Neuronal stem cell (in vitro differentiated cells): Measurements from ENCODE around the gene ATP8B1.
A peak's percentile ranks its signal among the peaks of the same experiment; 100 is the strongest.

Source experiments
- DNase-seq: peaks from one replicate; pipeline ENCODE4 v3.0.0-alpha.2; 2013; ENCODE audit warnings: low spot score
- H2AFZ ChIP-seq: one replicate; pipeline ENCODE4 v1.6.1; 2013; ENCODE audit warnings: mild to moderate bottlenecking, low read length, inconsistent platforms
- H2AK5ac ChIP-seq: 2 replicates; pipeline ENCODE4 v1.6.1; 2013; ENCODE audit warnings: low read depth, mild to moderate bottlenecking, inconsistent platforms, low read length, moderate library complexity, mixed read lengths
- H2BK120ac ChIP-seq: 2 replicates; pipeline ENCODE4 v1.6.1; 2013; ENCODE audit warnings: low read depth, mild to moderate bottlenecking, inconsistent platforms, low read length, moderate library complexity, mixed read lengths
- H2BK12ac ChIP-seq: one replicate; pipeline ENCODE4 v1.6.1; 2013; ENCODE audit warnings: low read length, inconsistent platforms
- H2BK15ac ChIP-seq: 2 replicates; pipeline ENCODE4 v1.6.1; 2013; ENCODE audit warnings: mild to moderate bottlenecking, low read length, inconsistent platforms, mixed read lengths
- H2BK5ac ChIP-seq: one replicate; pipeline ENCODE4 v1.6.1; 2013; ENCODE audit warnings: inconsistent platforms, mild to moderate bottlenecking, low read length, moderate library complexity
- H3K14ac ChIP-seq: one replicate; pipeline ENCODE4 v1.6.1; 2013; ENCODE audit warnings: low read length, inconsistent platforms
- H3K18ac ChIP-seq: 2 replicates; pipeline ENCODE4 v1.6.1; 2013; ENCODE audit warnings: low read length, inconsistent platforms
- H3K23ac ChIP-seq: 2 replicates; pipeline ENCODE4 v1.6.1; 2013; ENCODE audit warnings: low read depth, mild to moderate bottlenecking, mixed read lengths, low read length, inconsistent platforms; ENCODE audit not compliant: poor library complexity
- H3K27ac ChIP-seq: replicated peaks from 3 replicates; pipeline ENCODE4 v1.5.1; 2013; ENCODE audit warnings: low read length, inconsistent platforms
- H3K27me3 ChIP-seq, 3 experiments: 2 replicates each; pipeline ENCODE4 v1.6.1; 2013; ENCODE audit warnings: low read length in 3 of 3, mild to moderate bottlenecking in 2 of 3, inconsistent platforms in 1 of 3, low read depth in 1 of 3, mixed read lengths in 1 of 3, moderate library complexity in 1 of 3; ENCODE audit not compliant: control insufficient read depth in 3 of 3, insufficient read depth in 3 of 3
- H3K36me3 ChIP-seq, 2 donors: replicated peaks in 1 of 2; 2 replicates each; pipeline ENCODE4 v1.6.1; 2013; ENCODE audit warnings: low read length in 2 of 2; ENCODE audit not compliant: control insufficient read depth in 2 of 2, insufficient read depth in 2 of 2
- H3K4ac ChIP-seq: 2 replicates; pipeline ENCODE4 v1.6.1; 2013; ENCODE audit warnings: inconsistent platforms, mild to moderate bottlenecking, low read length, moderate library complexity
- H3K4me1 ChIP-seq, 2 donors: 1 replicate in 1 of 2; 2 replicates in 1 of 2; pipeline ENCODE4 v1.6.1; 2013; ENCODE audit warnings: low read length in 2 of 2, low read depth in 1 of 2; ENCODE audit not compliant: control insufficient read depth in 2 of 2, insufficient read depth in 1 of 2
- H3K4me2 ChIP-seq: one replicate; pipeline ENCODE4 v1.6.1; 2013; ENCODE audit warnings: mild to moderate bottlenecking, low read length, inconsistent platforms; ENCODE audit not compliant: insufficient read depth, poor library complexity, severe bottlenecking
- H3K4me3 ChIP-seq, 2 donors: 2 replicates each; pipeline ENCODE4 v1.5.1; 2013; ENCODE audit warnings: low read length in 2 of 2, mild to moderate bottlenecking in 2 of 2, inconsistent platforms in 1 of 2, moderate library complexity in 1 of 2
- H3K79me1 ChIP-seq: one replicate; pipeline ENCODE4 v1.6.1; 2013; ENCODE audit warnings: low read depth, mild to moderate bottlenecking, inconsistent platforms, low read length, moderate library complexity
- H3K9ac ChIP-seq: one replicate; pipeline ENCODE4 v1.6.1; 2013; ENCODE audit warnings: mild to moderate bottlenecking, low read depth, low read length, inconsistent platforms; ENCODE audit not compliant: poor library complexity
- H3K9me3 ChIP-seq, 2 donors: replicated peaks in 1 of 2; 2 replicates each; pipeline versions ENCODE3 to v1.6.1; 2013; ENCODE audit warnings: low read length in 2 of 2, mild to moderate bottlenecking in 2 of 2, inconsistent platforms in 1 of 2, low read depth in 1 of 2, mixed read lengths in 1 of 2, moderate library complexity in 1 of 2; ENCODE audit not compliant: control insufficient read depth in 2 of 2, insufficient read depth in 1 of 2
- H4K8ac ChIP-seq: one replicate; pipeline ENCODE4 v1.6.1; 2013; ENCODE audit warnings: low read depth, mild to moderate bottlenecking, inconsistent platforms, low read length, moderate library complexity
- H4K91ac ChIP-seq: one replicate; pipeline ENCODE4 v1.6.1; 2013; ENCODE audit warnings: low read length, low read depth, mild to moderate bottlenecking, inconsistent platforms; ENCODE audit not compliant: poor library complexity
- WGBS, 2 donors: extraction: QIAGEN DNeasy Blood & Tissue Kit; methylation state at CpG; one replicate each; pipeline ENCODE4 v1.1.7; 2013; ENCODE audit warnings: missing lambda C conversion rate in 2 of 2, mixed read lengths in 1 of 2; ENCODE audit not compliant: insufficient read length in 2 of 2, insufficient replicate concordance in 1 of 2; ENCODE audit errors: extremely low coverage in 2 of 2; 5-methylcytosine and 5-hydroxymethylcytosine counted together

Gene ATP8B1

DNA sequence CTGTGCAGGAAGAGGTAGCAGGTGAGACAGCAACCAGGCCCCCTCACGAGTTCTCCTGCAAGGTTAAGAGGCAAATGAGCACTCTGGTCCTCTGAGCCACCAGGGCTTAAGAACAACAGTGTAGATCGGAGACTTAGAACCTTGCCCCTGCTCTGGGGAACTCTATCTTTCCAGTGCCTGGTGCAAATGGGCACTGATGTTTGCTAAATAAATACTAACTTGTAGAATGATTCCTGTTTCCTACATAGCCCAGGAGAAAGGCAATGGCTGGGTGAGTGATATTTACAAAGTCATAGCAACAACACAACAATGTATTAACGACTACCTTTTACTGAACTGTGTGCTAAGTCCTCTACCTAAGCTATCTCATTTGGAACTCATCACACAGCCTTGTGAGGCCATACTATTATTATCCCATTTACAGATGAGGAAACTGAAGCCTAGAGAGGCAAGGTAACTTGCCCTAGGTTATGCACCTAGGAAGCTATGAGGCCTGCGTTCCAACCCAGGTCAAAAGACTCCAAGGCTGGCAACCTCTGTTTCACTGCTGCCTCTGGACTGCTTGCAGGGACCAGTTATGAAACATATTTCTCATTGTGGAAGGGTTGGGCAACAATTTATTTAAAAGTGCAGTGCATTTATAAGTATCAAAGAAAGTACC, 4.3 kb downstream of the ATP8B1 start:
- Histone ChIP-seq H2BK15ac (no peak overlapping the region), H3K9me3 (peaks cover 0 to 8% of the 10 kb centered on the region in 2 donors), H4K8ac (no peak overlapping the region), H3K4ac (no peak overlapping the region), H3K23ac (no peak overlapping the region), H2AFZ (no peak overlapping the region), H3K14ac (no peak overlapping the region), H3K9ac (no peak overlapping the region), H3K4me1 (peaks cover 16 to 17% of the 10 kb centered on the region in 2 donors), H2BK5ac (no peak overlapping the region), H3K4me3 (no peak overlapping the region), H2AK5ac (no peak overlapping the region), H3K36me3 (no peaks in the 10 kb centered on the region), H3K4me2 (no peak overlapping the region), H3K27ac (no peak overlapping the region), H3K27me3 (peaks cover 22 to 54% (median 32%) of the 10 kb centered on the region in 3 experiments), H3K79me1 (no peaks in the 10 kb centered on the region), H4K91ac (no peak overlapping the region), H2BK12ac (no peak overlapping the region), H3K18ac (no peak overlapping the region), H2BK120ac (no peak overlapping the region)
- no peak for DNase-seq
- no CpG with 5 or more reads among the region's 4 CpGs for WGBS, 2 donors

DNA sequence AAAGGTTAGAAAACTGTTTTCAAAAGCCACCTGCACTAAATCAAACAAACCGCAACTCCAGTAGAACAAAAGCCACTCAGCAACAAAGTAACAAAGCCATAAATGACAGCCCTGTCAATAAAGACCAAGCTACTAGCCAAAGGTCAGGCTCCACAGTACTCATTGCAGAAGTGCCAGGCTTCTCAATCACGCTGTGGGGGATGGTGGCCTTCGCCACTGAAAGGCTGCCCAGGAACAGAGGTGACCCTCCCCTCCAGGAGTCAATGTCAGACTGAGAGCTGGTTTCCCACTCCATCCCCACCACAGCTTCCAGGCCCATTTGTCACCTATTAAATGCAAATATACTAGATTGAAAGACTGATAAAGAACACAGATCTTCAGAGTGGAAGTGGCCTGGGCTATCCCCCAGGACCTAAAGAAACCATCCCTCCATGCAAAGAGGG, 5.9 kb downstream of the ATP8B1 start:
- Histone ChIP-seq H3K27me3 (peaks cover 8 to 38% (median 16%) of the 10 kb centered on the region in 3 experiments), H3K9me3 (peaks cover 0 to 6% of the 10 kb centered on the region in 2 donors), H3K4me1 (peaks cover 12 to 13% of the 10 kb centered on the region in 2 donors), H2BK120ac (no peak overlapping the region), H2BK15ac (no peak overlapping the region), H3K4ac (no peak overlapping the region), H4K8ac (no peak overlapping the region), H2BK5ac (no peak overlapping the region), H2BK12ac (no peak overlapping the region), H3K4me2 (no peak overlapping the region), H3K18ac (no peak overlapping the region), H3K36me3 (no peaks in the 10 kb centered on the region), H3K9ac (no peak overlapping the region), H4K91ac (no peak overlapping the region), H2AFZ (no peak overlapping the region), H3K23ac (no peak overlapping the region), H3K14ac (no peak overlapping the region), H3K27ac (no peak overlapping the region), H2AK5ac (no peak overlapping the region), H3K4me3 (no peak overlapping the region), H3K79me1 (no peaks in the 10 kb centered on the region)
- no peak for DNase-seq
- no CpG with 5 or more reads among the region's 3 CpGs for WGBS, 2 donors

GRCh38 chr18:57794951-57795728, 8.0 kb downstream of the ATP8B1 start:
- no peak overlapping the region for H2BK5ac ChIP-seq
- no peak overlapping the region for H3K4ac ChIP-seq
- peaks cover 0 to 17% (median 0%) of the 10 kb centered on the region in 3 experiments for H3K27me3 ChIP-seq
- DNase-seq: no peak
- H2AK5ac ChIP-seq: no peak overlapping the region
- H3K27ac ChIP-seq: no peak overlapping the region
- no peak overlapping the region for H2AFZ ChIP-seq
- H2BK120ac ChIP-seq: no peak overlapping the region
- no CpG with 5 or more reads among the region's 4 CpGs for WGBS, 2 donors
- peaks cover 0 to 6% of the 10 kb centered on the region in 2 donors for H3K9me3 ChIP-seq
- no peaks in the 10 kb centered on the region for H3K79me1 ChIP-seq
- peaks cover 4 to 9% of the 10 kb centered on the region in 2 donors for H3K4me1 ChIP-seq
- no peak overlapping the region for H3K14ac ChIP-seq
- no peak overlapping the region for H4K8ac ChIP-seq
- H2BK15ac ChIP-seq: no peak overlapping the region
- H3K4me3 ChIP-seq: no peak overlapping the region
- no peak overlapping the region for H3K4me2 ChIP-seq
- H3K36me3 ChIP-seq: no peaks in the 10 kb centered on the region
- no peak overlapping the region for H3K18ac ChIP-seq
- H3K23ac ChIP-seq: no peak overlapping the region
- no peak overlapping the region for H3K9ac ChIP-seq
- no peak overlapping the region for H4K91ac ChIP-seq
- H2BK12ac ChIP-seq: no peak overlapping the region

DNA sequence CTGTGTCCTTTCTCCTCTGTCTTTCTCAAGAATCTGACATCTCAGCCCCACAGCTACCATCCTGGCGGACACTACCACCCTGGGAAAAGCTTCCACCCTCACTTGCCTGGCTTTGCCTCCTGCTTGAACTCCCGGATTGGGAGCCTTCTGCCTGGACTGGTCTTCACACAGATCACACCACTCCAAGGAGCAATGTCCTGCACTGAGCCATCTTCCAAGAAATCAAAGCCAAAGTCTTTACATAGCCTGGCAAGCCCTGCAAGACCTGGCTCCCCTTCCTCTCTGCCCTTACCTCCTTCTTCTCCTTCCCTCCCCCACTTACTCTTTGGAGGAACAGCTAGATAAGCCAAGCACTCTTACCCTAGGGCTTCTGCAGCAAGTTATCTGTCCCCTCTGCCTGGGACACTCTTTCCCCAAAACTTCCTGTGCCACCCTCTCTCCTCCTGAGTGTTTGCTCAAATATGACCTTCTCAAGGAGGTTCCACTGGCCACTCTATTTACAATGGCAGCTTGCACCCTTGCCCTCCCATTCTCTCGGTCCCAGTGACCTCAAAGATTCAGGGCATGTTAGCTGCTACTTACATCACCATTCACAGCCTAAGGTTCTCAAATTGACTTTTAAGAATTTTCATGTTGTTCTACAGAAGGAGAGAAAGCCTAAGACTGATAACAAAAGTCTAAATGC, 9.7 kb downstream of the ATP8B1 start:
- no peak overlapping the region for H3K4ac ChIP-seq
- no peak overlapping the region for H2BK120ac ChIP-seq
- no peak for DNase-seq
- no peak overlapping the region for H2BK5ac ChIP-seq
- no peak overlapping the region for H2BK12ac ChIP-seq
- H3K36me3 ChIP-seq: no peaks in the 10 kb centered on the region
- peaks cover 0 to 6% of the 10 kb centered on the region in 2 donors for H3K9me3 ChIP-seq
- no peak overlapping the region for H3K4me2 ChIP-seq
- peak overlapping the region; percentile 14 for H2AFZ ChIP-seq
- H3K27ac ChIP-seq: no peak overlapping the region
- H3K9ac ChIP-seq: no peak overlapping the region
- H2BK15ac ChIP-seq: no peak overlapping the region
- no peak overlapping the region for H3K4me3 ChIP-seq
- no peaks in the 10 kb centered on the region for H3K79me1 ChIP-seq
- H4K91ac ChIP-seq: no peak overlapping the region
- H3K23ac ChIP-seq: no peak overlapping the region
- H3K14ac ChIP-seq: peak overlapping the region; percentile 25
- H3K27me3 ChIP-seq: no peaks in the 10 kb centered on the region
- H4K8ac ChIP-seq: no peak overlapping the region
- H2AK5ac ChIP-seq: peak overlapping the region; percentile 9
- no peak overlapping the region for H3K18ac ChIP-seq
- no CpG with 5 or more reads among the region's 3 CpGs for WGBS, 2 donors
- peaks cover 4 to 9% of the 10 kb centered on the region in 2 donors for H3K4me1 ChIP-seq
